ENCODE data around the gene HOXC11.
A peak's percentile ranks its signal among the peaks of the same experiment; 100 is the strongest.

Gene HOXC11

GRCh38 chr12:54018468-54018984 lies 45.6 kb downstream of the HOXC11 start:
- TF ChIP-seq CTCF (IDR thresholded peaks at IDR 0.05), result no peak
- no peak for TF ChIP-seq ZFX (IDR thresholded peaks at IDR 0.05; ENCODE audit: borderline replicate concordance)
- peak overlapping the region; percentile 83 for H3K27ac ChIP-seq

GRCh38 chr12:54019091-54019811 lies 46.3 kb downstream of the HOXC11 start:
- TF ChIP-seq CTCF (IDR thresholded peaks at IDR 0.05) (no peak), ZFX (IDR thresholded peaks at IDR 0.05; ENCODE audit: borderline replicate concordance) (no peak)
- no peak overlapping the region for H3K27ac ChIP-seq

- H3K27ac ChIP-seq, result 0 out of 2 replicates have a peak overlapping the region, but pooled peaks have one; percentile 26
- TF ChIP-seq CTCF (IDR thresholded peaks at IDR 0.05) (no peak), ZFX (IDR thresholded peaks at IDR 0.05; ENCODE audit: borderline replicate concordance) (no peak)
Observed at GRCh38 chr12:54019924-54020590, 47.1 kb downstream of the HOXC11 start.

- TF ChIP-seq CTCF (IDR thresholded peaks at IDR 0.05) (no peak), ZFX (IDR thresholded peaks at IDR 0.05; ENCODE audit: borderline replicate concordance) (no peak)
- no peak overlapping the region for H3K27ac ChIP-seq
Observed at GRCh38 chr12:54020591-54021405, 47.9 kb downstream of the HOXC11 start.

GRCh38 chr12:54021432-54022013 lies 48.6 kb downstream of the HOXC11 start:
- TF ChIP-seq ZFX (IDR thresholded peaks at IDR 0.05; ENCODE audit: borderline replicate concordance) (no peak), CTCF (IDR thresholded peaks at IDR 0.05) (peak; percentile 66)
- no peak overlapping the region for H3K27ac ChIP-seq

- no peak overlapping the region for H3K27ac ChIP-seq
- no peak for TF ChIP-seq CTCF (IDR thresholded peaks at IDR 0.05)
- TF ChIP-seq ZFX (IDR thresholded peaks at IDR 0.05; ENCODE audit: borderline replicate concordance), result no peak
Observed at GRCh38 chr12:54022960-54023884, 50.3 kb downstream of the HOXC11 start.
